ENCODE measurements around the gene BDNF. TPM values are rescaled to one million over a fixed set of nuclear protein-coding genes. Genes with fewer than 3 reads are reported as not detected.

BDNF gene
- total RNA-seq, 1 donor from 2014 or later = 0.25 TPM

DNA sequence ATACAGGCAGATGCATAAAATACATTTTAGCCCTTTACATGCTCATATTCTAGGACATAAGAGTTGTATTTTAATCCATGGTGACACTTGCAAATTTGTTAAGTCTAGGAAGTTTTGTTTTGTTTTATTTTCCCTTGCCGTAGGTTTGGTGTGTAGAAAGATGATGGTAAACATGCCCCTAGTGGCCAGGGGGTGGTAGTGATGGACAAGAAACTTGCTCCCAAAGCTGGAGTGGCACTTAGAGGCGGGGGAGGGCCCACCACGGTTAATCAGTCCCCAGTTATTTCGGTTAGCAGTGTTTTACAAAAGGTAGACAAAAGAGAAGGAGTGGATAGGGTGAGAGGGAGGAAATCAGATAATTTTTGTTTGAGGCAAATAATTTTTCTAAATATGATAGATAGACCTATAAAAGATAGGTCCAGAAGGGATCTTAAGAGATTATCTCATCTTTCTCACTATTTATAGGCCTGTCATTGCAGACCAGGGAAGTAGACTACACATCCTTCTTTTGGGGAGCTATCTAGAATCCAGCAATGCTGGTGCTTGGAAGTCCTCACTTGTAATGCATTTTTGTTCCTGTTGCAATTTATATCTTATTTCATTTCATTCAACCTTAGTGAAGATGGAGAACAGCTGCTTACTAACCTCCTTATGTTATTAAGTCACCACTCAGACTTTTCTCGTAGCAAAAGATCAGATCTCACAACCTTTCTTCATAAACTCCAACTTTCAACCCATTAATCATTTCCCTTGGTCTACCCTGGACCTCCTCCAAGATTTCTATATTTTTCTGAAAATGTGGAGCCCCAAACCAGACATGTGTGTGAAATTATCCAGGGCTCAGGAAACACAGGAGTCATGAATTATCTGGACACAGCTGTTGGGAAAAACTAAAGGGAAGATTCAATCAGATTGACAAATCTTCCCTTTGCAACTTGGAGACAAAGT lies 5.9 kb upstream of the BDNF start:
- Histone ChIP-seq H3K4me1 (peaks cover 8% of the 10 kb centered on the region), H3K9me3 (no peaks in the 10 kb centered on the region), H3K4me3 (no peak overlapping the region), H3K27me3 (no peaks in the 10 kb centered on the region), H3K27ac (no peak overlapping the region), H3K36me3 (no peaks in the 10 kb centered on the region)
- TF ChIP-seq POLR2AphosphoS5 (IDR thresholded peaks at IDR 0.05; ENCODE audit: insufficient read depth in 1 of 2, low read depth in 1 of 2) (no peak), POLR2A (IDR thresholded peaks at IDR 0.05) (no peak)
- TF ChIP-seq, protein P1, sequence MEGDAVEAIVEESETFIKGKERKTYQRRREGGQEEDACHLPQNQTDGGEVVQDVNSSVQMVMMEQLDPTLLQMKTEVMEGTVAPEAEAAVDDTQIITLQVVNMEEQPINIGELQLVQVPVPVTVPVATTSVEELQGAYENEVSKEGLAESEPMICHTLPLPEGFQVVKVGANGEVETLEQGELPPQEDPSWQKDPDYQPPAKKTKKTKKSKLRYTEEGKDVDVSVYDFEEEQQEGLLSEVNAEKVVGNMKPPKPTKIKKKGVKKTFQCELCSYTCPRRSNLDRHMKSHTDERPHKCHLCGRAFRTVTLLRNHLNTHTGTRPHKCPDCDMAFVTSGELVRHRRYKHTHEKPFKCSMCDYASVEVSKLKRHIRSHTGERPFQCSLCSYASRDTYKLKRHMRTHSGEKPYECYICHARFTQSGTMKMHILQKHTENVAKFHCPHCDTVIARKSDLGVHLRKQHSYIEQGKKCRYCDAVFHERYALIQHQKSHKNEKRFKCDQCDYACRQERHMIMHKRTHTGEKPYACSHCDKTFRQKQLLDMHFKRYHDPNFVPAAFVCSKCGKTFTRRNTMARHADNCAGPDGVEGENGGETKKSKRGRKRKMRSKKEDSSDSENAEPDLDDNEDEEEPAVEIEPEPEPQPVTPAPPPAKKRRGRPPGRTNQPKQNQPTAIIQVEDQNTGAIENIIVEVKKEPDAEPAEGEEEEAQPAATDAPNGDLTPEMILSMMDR (IDR thresholded peaks at IDR 0.05) = no peak
- no peak for DNase-seq (ENCODE audit: extremely low spot score in 2 of 2)
- intact Hi-C loops (cut with DNase I) = no loop called here

DNA sequence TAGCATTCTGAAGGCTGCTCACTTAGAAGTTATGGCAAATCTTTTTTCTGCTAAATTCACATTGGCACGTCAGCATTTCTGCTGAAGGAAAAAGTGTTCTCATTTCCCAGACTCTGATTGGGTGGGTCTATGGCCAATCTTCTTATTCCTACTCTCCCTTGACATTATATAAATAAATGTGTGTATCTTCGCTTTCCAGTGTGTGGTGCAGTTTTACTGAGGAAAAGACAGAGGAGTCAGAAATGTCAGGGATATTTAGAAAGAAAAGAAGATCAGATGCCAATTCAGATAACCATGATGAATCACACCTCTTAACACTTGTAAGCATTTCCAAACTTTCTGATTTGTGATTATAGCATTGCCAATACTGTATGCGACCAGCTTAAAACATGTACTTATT lies 3.2 kb upstream of the BDNF start:
- H3K4me3 ChIP-seq = no peak overlapping the region
- no peak for TF ChIP-seq POLR2AphosphoS5 (IDR thresholded peaks at IDR 0.05; ENCODE audit: insufficient read depth in 1 of 2, low read depth in 1 of 2)
- TF ChIP-seq, protein P1 (IDR thresholded peaks at IDR 0.05) = no peak
- TF ChIP-seq POLR2A (IDR thresholded peaks at IDR 0.05) = no peak
- peaks cover 27% of the 10 kb centered on the region for H3K4me1 ChIP-seq
- H3K27ac ChIP-seq = no peak overlapping the region
- DNase-seq (ENCODE audit: extremely low spot score in 2 of 2) = no peak
- intact Hi-C loops (cut with DNase I) = no loop called here
- H3K9me3 ChIP-seq = no peaks in the 10 kb centered on the region
- H3K36me3 ChIP-seq = no peaks in the 10 kb centered on the region
- no peaks in the 10 kb centered on the region for H3K27me3 ChIP-seq

DNA sequence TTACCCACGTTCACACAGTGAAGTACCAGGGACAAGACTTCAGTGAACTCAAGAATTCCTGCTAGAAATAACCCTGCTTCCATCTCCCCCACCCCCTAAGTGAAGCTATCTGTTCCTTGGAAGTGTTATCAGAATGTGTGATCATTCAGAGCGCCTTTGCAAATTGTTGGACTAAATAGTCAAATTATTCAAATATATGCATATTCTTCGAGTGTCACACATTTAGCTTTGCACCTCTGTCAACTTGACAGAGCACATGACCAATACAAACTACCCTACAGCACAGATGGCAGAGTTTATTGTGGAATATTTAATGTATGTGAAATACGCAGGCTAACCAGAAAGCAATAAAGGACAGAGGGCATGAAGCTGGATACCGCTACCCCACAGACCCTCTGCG lies 2.6 kb upstream of the BDNF start:
- H3K4me3 ChIP-seq = no peak overlapping the region
- no peaks in the 10 kb centered on the region for H3K9me3 ChIP-seq
- H3K36me3 ChIP-seq = no peaks in the 10 kb centered on the region
- no peaks in the 10 kb centered on the region for H3K27me3 ChIP-seq
- H3K4me1 ChIP-seq = peaks cover 29% of the 10 kb centered on the region
- intact Hi-C loops (cut with DNase I) = no loop called here
- no peak overlapping the region for H3K27ac ChIP-seq
- no peak for TF ChIP-seq POLR2A (IDR thresholded peaks at IDR 0.05)
- no peak for DNase-seq (ENCODE audit: extremely low spot score in 2 of 2)

DNA sequence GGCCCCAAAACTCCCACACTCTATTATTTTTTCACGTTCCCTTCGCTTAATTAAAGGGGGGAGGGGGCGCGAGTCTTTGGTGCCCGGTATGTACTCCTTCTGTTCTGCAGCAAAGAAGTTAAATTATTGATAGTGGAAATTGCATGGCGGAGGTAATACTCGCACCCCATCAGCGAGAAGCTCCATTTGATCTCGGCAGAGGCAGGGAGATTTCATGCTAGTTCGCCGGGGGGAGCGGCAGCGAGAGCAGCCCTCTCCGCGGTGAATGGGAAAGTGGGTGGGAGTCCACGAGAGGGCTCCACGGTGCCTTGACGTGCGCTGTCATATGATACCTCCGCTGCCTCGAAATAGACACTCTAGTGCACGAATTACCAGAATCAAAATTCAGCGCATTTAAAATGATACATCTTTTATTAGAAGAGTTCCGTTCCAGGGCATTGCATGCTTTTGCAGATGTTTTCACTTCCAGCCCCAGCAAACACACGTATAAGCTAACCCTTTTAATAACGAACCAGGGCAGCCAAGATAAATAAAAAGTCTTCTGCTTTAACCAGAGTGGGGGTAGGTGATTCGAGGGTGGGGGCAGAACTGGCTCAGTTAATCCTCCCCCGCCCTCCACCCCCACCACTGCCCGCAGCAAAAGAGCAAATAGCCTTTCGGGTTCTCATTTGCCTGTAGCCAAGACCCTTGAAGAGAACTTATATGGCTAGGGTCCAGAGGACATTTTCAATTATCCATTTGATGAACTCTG lies 1.3 kb upstream of the BDNF start:
- H3K4me1 ChIP-seq = peaks cover 29% of the 10 kb centered on the region
- no peak for DNase-seq (ENCODE audit: extremely low spot score in 2 of 2)
- H3K4me3 ChIP-seq = peak overlapping the region; percentile 51 to 63
- H3K36me3 ChIP-seq = no peaks in the 10 kb centered on the region
- intact Hi-C loops (cut with DNase I) = no loop called here
- H3K27ac ChIP-seq = no peak overlapping the region
- no peaks in the 10 kb centered on the region for H3K27me3 ChIP-seq
- TF ChIP-seq POLR2A (IDR thresholded peaks at IDR 0.05) = no peak
- TF ChIP-seq POLR2AphosphoS5 (IDR thresholded peaks at IDR 0.05; ENCODE audit: insufficient read depth in 1 of 2, low read depth in 1 of 2) = peak in 1 of 2 donors; percentile 19
- TF ChIP-seq, protein P1 (IDR thresholded peaks at IDR 0.05) = no peak
- H3K9me3 ChIP-seq = no peaks in the 10 kb centered on the region

DNA sequence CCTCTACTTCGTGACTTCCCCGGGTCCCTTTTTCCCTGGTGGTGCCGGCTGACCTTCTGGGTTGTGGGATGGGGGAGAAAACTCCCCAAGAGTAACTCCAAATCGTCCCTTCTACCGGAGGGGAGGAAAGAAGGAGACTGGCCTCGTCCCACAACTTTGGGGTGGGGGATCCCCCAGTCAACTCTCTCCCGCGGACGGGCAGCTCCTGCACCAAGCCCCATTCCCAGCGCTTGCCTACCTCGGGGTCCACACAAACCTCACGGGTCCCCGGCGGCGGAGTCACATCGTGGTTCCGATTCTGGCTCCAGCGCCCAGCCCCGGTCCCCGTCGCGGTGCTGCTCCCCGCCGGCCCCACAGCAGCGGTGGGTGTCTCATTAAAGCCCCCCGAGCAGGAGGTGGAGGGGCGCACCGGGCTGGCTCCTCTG lies 317 bp downstream of the BDNF start:
- peaks cover 29% of the 10 kb centered on the region for H3K4me1 ChIP-seq
- intact Hi-C loops (cut with DNase I) = loop anchor here (10.0 kb wide), 1 partner anchor 835 kb away; no protein-coding TSS in a partner anchor
- no peak for TF ChIP-seq POLR2AphosphoS5 (IDR thresholded peaks at IDR 0.05; ENCODE audit: insufficient read depth in 1 of 2, low read depth in 1 of 2)
- TF ChIP-seq POLR2A (IDR thresholded peaks at IDR 0.05) = no peak
- TF ChIP-seq, protein P1 (IDR thresholded peaks at IDR 0.05) = no peak
- H3K27me3 ChIP-seq = no peaks in the 10 kb centered on the region
- DNase-seq (ENCODE audit: extremely low spot score in 2 of 2) = no peak
- H3K27ac ChIP-seq = peak overlapping the region; percentile 69
- H3K4me3 ChIP-seq = peak overlapping the region; percentile 51 to 63
- H3K9me3 ChIP-seq = no peaks in the 10 kb centered on the region
- no peaks in the 10 kb centered on the region for H3K36me3 ChIP-seq
